Activated CD4-positive, alpha-beta memory T cell treated with anti-CD3 and anti-CD28 coated beads, Interleukin-2, amount 10 ng/mL, durations not matched to agents 7 days and 5 days (primary cell): ENCODE data around the gene SLC8B1. TPM values are rescaled to one million over a fixed set of nuclear protein-coding genes. Genes with fewer than 3 reads are reported as not detected.
"Not testable (repeated sequence)": the region's sequence is repeated elsewhere in the genome, so short reads cannot be mapped to it uniquely, and the experiment has no call there.

Source experiments
- CTCF ChIA-PET: fragments of 350-600 bp; sonication (Branson Sonifier 250); formaldehyde crosslinking; loops from one replicate; lab custom pipeline; 2021; ENCODE audit warnings: antibody characterized with exemption, inconsistent platforms; lab: Charles Lee
- POLR2A ChIA-PET: fragments of 350-600 bp; sonication (Branson Sonifier 250); formaldehyde crosslinking; loops from one replicate; lab custom pipeline; 2021; ENCODE audit warnings: antibody characterized with exemption; lab: Charles Lee
- DNase-seq: peaks from one replicate; pipeline ENCODE4 v3.0.0-alpha.2; 2020
- H3K27ac Mint-ChIP-seq: one replicate; pipeline ENCODE4 v1.8.0; 2021; ENCODE audit warnings: mild to moderate bottlenecking, mixed read lengths
- H3K27me3 Mint-ChIP-seq: one replicate; pipeline ENCODE4 v1.8.0; 2021; ENCODE audit warnings: mixed read lengths
- H3K36me3 Mint-ChIP-seq: one replicate; pipeline ENCODE4 v1.8.0; 2021; ENCODE audit warnings: low read depth, mixed read lengths
- H3K4me1 Mint-ChIP-seq: one replicate; pipeline ENCODE4 v1.8.0; 2021; ENCODE audit warnings: mixed read lengths
- H3K4me3 Mint-ChIP-seq: one replicate; pipeline ENCODE4 v1.8.0; 2021; ENCODE audit warnings: mild to moderate bottlenecking, mixed read lengths
- H3K9me3 Mint-ChIP-seq: one replicate; pipeline ENCODE4 v1.8.0; 2021; ENCODE audit warnings: mixed read lengths
- total RNA-seq, 2 experiments: library from RNA; stranded (reverse); gene quantifications; one replicate each; pipeline ENCODE4 v1.2.3, GENCODE V29; 2021

Gene SLC8B1
- total RNA-seq, 2 experiments from 2014 or later = 20.2 to 20.8 TPM

DNA sequence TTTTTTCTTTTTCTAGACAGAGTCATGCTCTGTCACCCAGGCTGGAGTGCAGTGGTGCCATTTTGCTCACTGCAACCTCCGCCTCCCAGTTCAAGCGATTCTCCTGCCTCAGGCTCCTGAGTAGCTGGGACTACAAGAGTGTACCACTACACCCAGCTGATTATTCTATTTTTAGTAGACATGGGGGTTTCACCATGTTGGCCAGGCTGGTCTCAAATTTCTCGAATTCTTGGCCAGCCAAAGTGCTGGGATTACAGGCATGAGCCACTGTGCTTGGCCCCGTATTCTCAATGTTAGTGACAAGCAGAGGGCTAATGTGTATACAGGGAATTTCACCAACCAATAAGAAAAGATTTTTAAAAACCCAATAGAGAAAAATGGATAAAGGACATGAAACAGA lies 31.9 kb upstream of the SLC8B1 start:
- no peak for DNase-seq
- CTCF ChIA-PET = no interaction called here
- no peak overlapping the region for H3K4me3 Mint-ChIP-seq

GRCh38 chr12:113365639-113366395 lies 30.9 kb upstream of the SLC8B1 start:
- ChIA-PET POLR2A (no interaction called here), CTCF (interaction anchor here (0.6 kb wide), 1 partner anchor 169 kb away, joined by 4 read pairs; no protein-coding TSS in a partner anchor)
- Mint-ChIP-seq H3K4me3 (no peak overlapping the region), H3K36me3 (no peaks in the 10 kb centered on the region), H3K27ac (no peak overlapping the region), H3K9me3 (no peaks in the 10 kb centered on the region), H3K4me1 (peaks cover 3% of the 10 kb centered on the region), H3K27me3 (no peaks in the 10 kb centered on the region)
- no peak for DNase-seq

More for the DNA sequence above, 31.9 kb upstream of the SLC8B1 start:
- no peaks in the 10 kb centered on the region for H3K36me3 Mint-ChIP-seq
- no peaks in the 10 kb centered on the region for H3K27me3 Mint-ChIP-seq
- no peak overlapping the region for H3K27ac Mint-ChIP-seq
- no peaks in the 10 kb centered on the region for H3K9me3 Mint-ChIP-seq
- H3K4me1 Mint-ChIP-seq = peaks cover 6% of the 10 kb centered on the region
- POLR2A ChIA-PET = no interaction called here

DNA sequence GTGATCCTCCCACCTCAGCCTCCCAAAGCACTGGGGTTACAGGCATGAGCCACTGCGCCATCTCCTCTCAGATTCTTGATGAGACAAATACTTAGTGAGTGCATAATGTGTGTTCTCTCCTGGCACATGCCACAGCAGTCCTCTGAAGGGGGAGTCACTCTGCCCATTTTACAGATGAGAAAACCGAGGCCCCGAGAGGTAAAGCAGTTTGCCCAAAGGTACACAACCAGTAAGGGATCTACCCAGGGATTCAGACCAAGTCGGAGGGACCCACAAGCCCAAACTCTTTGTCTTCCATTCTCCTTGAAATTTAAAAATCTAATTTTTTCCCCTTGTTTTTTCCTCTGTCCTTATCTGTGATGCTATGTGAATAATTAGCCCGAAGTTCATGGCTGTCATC lies 29.8 kb upstream of the SLC8B1 start:
- no peaks in the 10 kb centered on the region for H3K36me3 Mint-ChIP-seq
- ChIA-PET POLR2A (no interaction called here), CTCF (no interaction called here)
- H3K9me3 Mint-ChIP-seq = no peaks in the 10 kb centered on the region
- DNase-seq = no peak
- peaks cover 4% of the 10 kb centered on the region for H3K4me1 Mint-ChIP-seq
- no peaks in the 10 kb centered on the region for H3K27me3 Mint-ChIP-seq
- H3K4me3 Mint-ChIP-seq = no peak overlapping the region
- no peak overlapping the region for H3K27ac Mint-ChIP-seq

- DNase-seq = no peak
- Mint-ChIP-seq H3K27me3 (no peaks in the 10 kb centered on the region), H3K4me3 (no peak overlapping the region), H3K4me1 (peaks cover 10% of the 10 kb centered on the region), H3K36me3 (no peaks in the 10 kb centered on the region), H3K27ac (no peak overlapping the region), H3K9me3 (no peaks in the 10 kb centered on the region)
- ChIA-PET CTCF (interaction anchor here (0.6 to 0.9 kb wide), 2 partner anchors 64 to 356 kb away, joined by 4 to 5 read pairs; no protein-coding TSS in a partner anchor), POLR2A (no interaction called here)
These were observed 26.9 kb upstream of the SLC8B1 start for GRCh38 chr12:113361574-113362370.

DNA sequence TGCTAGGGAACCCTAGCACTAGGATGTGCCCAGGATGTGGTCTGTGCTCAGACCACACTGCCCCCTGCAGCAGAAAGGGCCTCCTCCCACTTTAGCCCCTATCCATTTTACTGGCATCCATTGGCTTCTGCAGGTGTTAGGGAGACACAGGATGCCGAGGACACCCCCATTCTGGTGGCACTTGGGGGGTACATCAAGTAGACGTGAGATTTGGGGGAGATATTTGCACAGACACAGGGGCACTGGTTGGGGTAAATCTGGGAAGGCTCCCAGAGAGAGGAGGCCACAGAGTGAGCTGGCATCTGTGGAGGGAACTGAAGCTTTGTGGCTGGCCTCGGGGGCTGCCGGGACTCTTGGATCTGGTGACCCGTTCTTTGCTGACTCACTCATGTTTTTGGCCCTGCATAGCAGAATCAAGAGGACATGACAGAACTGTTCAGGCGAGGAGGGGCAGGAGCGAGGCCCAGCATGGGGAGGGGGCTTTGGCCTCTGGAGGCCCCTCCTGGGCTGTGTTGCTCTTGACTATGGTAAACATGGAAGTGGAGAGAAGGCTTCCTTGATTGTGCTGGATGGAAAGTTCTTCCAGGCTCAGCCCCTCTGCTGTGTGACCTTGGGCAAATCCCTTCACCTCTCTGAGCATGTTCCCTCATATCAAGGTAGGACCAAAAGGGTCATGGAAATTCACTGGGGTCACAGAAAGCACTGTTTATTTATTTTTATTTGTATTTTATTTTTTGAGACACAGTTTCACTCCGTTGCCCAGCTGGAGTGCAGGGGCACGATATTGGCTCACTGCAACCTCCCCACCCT lies 25.2 kb upstream of the SLC8B1 start:
- Mint-ChIP-seq H3K4me1 (peaks cover 10% of the 10 kb centered on the region), H3K27ac (no peak overlapping the region), H3K36me3 (no peaks in the 10 kb centered on the region), H3K9me3 (no peaks in the 10 kb centered on the region), H3K27me3 (no peaks in the 10 kb centered on the region), H3K4me3 (peak overlapping the region; percentile 75)
- no peak for DNase-seq
- ChIA-PET POLR2A (interaction anchor here (1.0 kb wide), 1 partner anchor 175 kb away, joined by 3 read pairs; the partner anchor contains the start of genes DDX54 and RITA1), CTCF (interaction anchor here (0.6 kb wide), 1 partner anchor 163 kb away, joined by 3 read pairs; no protein-coding TSS in a partner anchor)

DNA sequence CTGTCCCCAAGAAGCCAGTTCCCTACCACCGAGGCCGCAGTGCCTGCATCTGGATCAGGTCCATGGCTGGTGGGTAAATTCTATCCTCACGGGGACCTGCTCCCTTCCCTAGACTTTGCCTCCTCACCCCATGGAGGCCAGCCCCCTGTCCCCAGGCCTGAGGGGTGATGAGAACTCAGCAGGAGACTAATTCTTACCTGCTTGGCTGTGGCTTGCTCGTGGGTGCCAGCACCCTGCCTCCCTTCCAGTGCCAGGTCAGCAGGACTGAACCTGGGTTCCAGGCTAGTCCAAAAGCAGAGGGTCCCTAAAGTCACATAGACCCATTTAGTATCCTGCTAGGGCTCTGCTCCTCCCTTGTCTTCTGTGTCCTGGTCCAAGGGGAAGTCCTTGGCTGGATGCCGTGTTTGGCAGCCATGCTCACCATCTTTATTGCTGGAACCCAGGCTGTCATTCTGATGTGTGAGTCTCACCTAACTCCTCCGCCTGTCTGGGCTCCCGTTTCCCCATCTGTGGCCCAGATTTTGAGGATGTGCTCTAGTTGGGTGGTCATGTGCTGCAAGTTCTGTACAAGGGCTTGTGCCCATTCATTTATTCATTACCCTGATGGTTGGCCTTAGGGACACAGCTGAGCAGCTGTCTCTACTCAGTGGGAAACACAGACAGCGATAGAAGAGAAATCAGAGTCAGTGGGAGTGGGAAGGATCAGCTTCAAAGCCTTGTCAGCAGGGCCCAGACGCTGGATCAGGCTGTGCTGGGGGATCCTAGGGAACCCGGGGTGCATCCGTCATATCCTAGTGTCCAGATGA lies 24.4 kb upstream of the SLC8B1 start:
- Mint-ChIP-seq H3K4me3 (peak overlapping the region; percentile 75), H3K36me3 (no peaks in the 10 kb centered on the region), H3K9me3 (no peaks in the 10 kb centered on the region), H3K27ac (no peak overlapping the region), H3K4me1 (peaks cover 10% of the 10 kb centered on the region), H3K27me3 (no peaks in the 10 kb centered on the region)
- DNase-seq = no peak
- ChIA-PET CTCF (interaction anchor here (0.6 to 2.1 kb wide), 3 partner anchors 24 to 175 kb away, joined by 3 to 13 read pairs (median 4); partner anchors contain the start of gene SLC8B1), POLR2A (interaction anchor here (0.5 to 1.3 kb wide), 3 partner anchors 25 to 174 kb away, joined by 3 to 4 read pairs (median 4); partner anchors contain the start of genes DDX54, RITA1 and SLC8B1)

DNA sequence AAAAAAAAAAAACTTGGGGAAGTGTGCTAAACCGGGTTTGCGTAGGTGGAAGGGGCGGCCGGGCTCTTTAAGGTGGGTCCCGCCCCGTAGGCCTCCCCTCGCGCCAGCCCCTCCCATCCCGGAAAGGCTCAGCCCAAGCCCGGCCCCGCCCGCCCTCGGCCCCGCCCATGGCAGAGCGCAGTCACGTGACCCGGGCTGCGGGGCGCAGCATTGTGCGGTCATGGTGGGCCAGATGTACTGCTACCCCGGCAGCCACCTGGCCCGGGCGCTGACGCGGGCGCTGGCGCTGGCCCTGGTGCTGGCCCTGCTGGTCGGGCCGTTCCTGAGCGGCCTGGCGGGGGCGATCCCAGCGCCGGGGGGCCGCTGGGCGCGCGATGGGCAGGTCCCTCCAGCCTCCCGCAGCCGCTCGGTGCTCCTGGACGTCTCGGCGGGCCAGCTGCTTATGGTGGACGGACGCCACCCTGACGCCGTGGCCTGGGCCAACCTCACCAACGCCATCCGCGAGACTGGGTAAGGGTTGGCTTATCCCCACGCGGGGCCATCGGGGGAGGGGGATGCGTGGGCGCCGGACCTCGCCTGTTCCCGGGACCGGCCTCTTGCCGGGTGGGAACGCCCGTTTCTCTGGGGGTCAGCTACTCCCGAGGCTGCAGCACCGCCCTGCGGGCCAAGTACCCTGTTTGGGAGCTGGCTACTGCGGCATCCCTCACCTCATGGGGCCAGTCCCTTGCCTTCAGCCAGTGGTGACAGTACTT lies 23.6 kb upstream of the SLC8B1 start, which contains the start of gene PLBD2:
Gene PLBD2 (plus strand): TSS at position 207 of the 752 bp plus-strand sequence. CDS start 14 bp downstream, at position 221.
- Mint-ChIP-seq H3K36me3 (no peaks in the 10 kb centered on the region), H3K4me3 (peak within 1 kb of the TSS; percentile 79), H3K4me1 (peaks cover 10% of the 10 kb centered on the region), H3K27ac (peak within 1 kb of the TSS; percentile 61), H3K27me3 (no peaks in the 10 kb centered on the region), H3K9me3 (no peaks in the 10 kb centered on the region)
- ChIA-PET CTCF (interaction anchor here (1.0 to 2.1 kb wide), 3 partner anchors 24 to 174 kb away, joined by 3 to 13 read pairs (median 4); partner anchors contain the start of gene SLC8B1), POLR2A (interaction anchor here (0.5 to 1.3 kb wide), 2 partner anchors 24 to 46 kb away, joined by 4 read pairs; partner anchors contain the start of gene SLC8B1)
- peak; percentile 94 for DNase-seq

DNA sequence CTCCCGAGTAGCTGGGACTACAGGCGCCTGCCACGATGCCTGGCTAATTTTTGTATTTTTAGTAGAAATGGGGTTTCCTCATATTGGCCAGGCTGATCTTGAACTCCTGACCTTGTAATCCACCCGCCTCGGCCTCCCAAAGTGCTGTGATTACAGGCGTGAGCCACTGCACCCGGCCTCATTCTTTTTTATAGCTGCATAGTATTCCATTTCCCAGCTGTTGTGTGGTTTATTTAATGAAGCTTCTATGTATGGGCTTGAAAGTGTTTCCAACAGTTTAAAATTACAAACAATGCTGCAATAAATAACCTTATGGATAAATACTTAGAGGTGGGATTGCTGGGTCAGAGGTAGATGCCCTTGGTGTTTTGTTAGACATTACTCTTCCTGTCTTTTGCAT lies 19.3 kb upstream of the SLC8B1 start:
- DNase-seq, CTCF ChIA-PET, H3K9me3 Mint-ChIP-seq, H3K4me3 Mint-ChIP-seq, H3K27me3 Mint-ChIP-seq, POLR2A ChIA-PET, H3K27ac Mint-ChIP-seq, H3K36me3 Mint-ChIP-seq, H3K4me1 Mint-ChIP-seq: not testable (repeated sequence)

- Mint-ChIP-seq H3K27ac (no peak overlapping the region), H3K4me1 (no peaks in the 10 kb centered on the region), H3K36me3 (no peaks in the 10 kb centered on the region), H3K27me3 (peaks cover 13% of the 10 kb centered on the region), H3K9me3 (no peaks in the 10 kb centered on the region), H3K4me3 (no peak overlapping the region)
- DNase-seq = no peak
- ChIA-PET POLR2A (interaction anchor here (1.1 kb wide), 1 partner anchor 12 kb away, joined by 3 read pairs; no protein-coding TSS in a partner anchor), CTCF (no interaction called here)
These were observed 16.2 kb upstream of the SLC8B1 start for GRCh38 chr12:113351089-113351488.

GRCh38 chr12:113348849-113349536 lies 14.1 kb upstream of the SLC8B1 start:
- no peak for DNase-seq
- Mint-ChIP-seq H3K27ac (no peak overlapping the region), H3K36me3 (no peaks in the 10 kb centered on the region), H3K4me3 (no peak overlapping the region), H3K9me3 (no peaks in the 10 kb centered on the region), H3K27me3 (peaks cover 13% of the 10 kb centered on the region), H3K4me1 (no peaks in the 10 kb centered on the region)
- ChIA-PET CTCF (no interaction called here), POLR2A (interaction anchor here (0.7 to 1.8 kb wide), 2 partner anchors 14 to 24 kb away, joined by 3 to 4 read pairs; partner anchors contain the start of gene SLC8B1)

- POLR2A ChIA-PET = no interaction called here
- no peak overlapping the region for H3K27ac Mint-ChIP-seq
These were observed 13.0 kb upstream of the SLC8B1 start for GRCh38 chr12:113347892-113348291.

More at GRCh38 chr12:113347892-113348291, 13.0 kb upstream of the SLC8B1 start:
- no peak for DNase-seq
- H3K27me3 Mint-ChIP-seq = peaks cover 13% of the 10 kb centered on the region
- H3K4me3 Mint-ChIP-seq = no peak overlapping the region
- H3K9me3 Mint-ChIP-seq = no peaks in the 10 kb centered on the region
- H3K4me1 Mint-ChIP-seq = no peaks in the 10 kb centered on the region
- H3K36me3 Mint-ChIP-seq = no peaks in the 10 kb centered on the region
- CTCF ChIA-PET = no interaction called here
